NCI-H446 treated with DMSO at 0.1 percent for 48 hours (cell line): ENCODE data around the gene CHCHD3.
"Not testable (repeated sequence)": the region's sequence is repeated elsewhere in the genome, so short reads cannot be mapped to it uniquely, and the experiment has no call there.

Experiments used
- DNase-seq: peaks from one replicate; lab custom pipeline; 2025; lab: John Stamatoyannopoulos, UW

The CHCHD3 gene

DNA sequence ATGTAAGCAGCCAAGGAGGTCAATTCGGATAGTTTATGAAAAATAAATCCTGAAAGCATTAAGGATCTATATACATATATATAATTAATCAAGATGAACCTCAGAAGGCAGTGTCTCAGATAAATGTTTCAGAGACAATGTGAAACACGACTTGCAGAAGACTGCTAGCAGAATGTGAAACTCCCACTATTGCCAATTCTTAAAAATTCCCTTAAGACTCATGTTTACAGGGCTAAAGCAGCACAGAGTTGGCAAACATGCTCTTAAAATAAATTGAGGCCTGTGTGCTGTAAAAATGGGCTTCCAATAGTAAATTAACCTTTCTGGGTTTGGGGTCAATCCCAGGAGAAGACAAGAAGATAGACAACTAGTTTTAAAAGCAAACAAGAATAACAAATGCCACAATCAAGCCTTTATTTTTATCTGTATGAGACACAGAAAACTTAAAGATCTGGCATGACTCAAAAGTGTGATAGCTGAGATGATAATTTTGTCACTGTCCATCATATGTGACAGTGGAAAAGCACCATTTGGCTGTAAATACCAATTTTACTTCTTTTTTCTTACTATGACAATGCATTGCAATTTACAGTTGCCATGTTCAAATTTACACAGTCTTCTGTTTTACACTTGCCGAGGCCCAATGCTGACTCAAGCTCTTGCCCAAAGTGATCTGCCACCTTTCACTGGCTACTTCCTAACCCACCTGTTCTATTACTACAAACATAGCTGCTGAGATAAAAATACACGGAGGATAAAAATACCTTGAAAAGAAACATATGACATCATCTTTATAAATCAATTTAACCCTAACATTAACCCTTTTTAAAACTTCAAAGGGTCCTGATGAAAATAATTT is 78.6 kb downstream of the CHCHD3 start:
- DNase-seq = no peak

DNA sequence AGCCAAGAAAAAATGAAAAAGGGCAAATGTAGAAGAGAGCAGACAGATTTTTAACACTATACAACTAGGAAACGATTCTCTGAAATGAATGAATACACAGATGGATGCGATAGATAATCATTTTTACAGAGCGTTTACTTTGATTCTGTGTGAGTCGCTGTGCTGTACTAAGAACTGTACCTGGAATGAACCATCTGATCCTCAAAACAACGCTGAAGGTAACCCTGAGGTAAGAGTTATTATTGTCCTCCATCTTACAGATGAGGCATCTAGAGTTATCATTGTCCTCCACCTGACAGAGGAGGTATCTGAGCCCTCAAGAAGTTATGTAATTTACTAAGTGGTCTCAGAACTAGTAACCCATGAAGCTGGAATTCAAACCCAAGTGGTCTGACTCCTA is 80.2 kb downstream of the CHCHD3 start:
- no peak for DNase-seq

DNA sequence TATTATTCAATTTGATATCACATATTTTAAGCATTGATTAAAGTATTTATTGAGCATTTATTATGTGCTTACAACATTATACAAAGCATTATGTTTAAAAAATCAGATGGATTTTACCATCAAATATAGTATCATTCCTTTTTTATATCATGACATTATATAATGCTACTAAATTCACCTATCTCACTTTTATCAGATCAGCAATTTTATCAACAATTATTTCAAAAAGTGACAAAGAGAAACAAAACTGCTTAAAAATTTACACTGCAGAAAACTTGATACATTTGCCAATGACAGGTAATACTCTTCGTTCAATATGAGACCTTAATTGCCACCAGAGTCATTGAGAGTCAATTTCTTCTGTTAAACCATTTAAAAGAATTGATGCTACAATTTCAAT is 82.0 kb downstream of the CHCHD3 start:
- no peak for DNase-seq

DNA sequence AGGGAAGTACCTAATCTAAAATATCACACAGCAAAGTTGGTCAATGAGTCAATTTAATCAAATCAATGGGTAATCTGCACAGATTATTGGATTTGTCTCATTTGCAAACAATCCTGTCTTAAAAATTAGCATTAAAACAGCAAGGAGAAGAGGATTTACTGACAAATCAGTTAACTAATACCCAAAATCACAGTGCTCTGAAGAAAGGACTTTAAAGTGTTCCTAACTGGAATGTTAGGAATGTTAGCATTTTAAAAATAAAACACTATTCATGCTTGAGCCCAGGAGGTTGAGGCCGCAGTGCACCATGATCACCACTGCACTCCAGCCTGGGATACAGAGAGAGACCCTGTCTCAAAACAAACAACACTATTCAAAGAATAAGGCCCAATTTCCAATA is 83.1 kb downstream of the CHCHD3 start:
- DNase-seq = no peak

DNA sequence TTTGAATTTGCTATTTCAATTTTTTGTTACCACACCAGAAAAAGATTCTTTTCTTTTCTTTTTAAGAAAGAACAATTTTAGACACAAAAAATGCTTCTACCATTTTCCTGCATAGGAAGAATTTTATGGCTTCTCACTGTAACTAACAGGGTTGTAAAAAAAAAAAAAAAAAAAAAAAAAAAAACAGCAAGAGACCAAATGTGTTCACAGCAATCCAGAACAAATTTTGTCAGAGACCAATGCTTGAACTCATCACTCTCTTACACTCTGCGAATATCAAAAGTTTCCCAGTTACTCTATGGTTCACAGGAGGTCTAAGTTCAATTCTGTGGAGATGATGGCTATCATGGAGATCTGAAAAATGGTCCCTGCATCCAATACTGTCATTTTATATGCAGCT is 84.4 kb downstream of the CHCHD3 start:
- DNase-seq = no peak

- no peak for DNase-seq
Observed at GRCh38 chr7:132996581-132997242, 85.2 kb downstream of the CHCHD3 start.

DNA sequence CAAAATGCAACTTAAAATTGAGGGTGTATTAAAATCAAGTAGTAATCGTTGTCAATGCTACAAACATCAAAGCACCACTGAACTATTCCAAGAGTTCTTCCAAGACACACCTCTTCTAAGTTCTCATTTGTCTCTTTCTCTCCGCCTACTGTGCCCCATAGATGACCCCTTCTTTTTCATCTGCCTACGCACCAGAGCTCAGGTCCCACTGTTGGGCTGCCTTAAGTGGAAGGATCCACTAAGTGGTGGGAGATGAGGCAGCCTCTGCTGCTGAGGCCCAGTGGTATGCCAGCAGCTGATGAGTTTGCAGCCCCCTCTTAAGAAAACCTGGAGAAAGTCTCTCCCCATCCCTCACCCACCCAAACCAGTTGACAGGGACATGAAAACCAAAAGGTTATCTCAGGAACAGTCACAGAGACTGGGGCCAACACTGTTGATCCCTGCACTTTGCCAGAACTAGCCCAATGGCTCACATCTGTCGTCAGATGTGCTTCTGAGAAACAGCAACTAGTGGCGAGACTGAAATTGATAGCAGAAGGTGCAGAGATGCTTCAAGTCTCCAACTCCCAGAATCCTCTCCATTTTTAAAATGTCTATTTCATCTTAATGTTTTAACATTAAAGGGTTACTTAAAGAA is 88.4 kb downstream of the CHCHD3 start:
- no peak for DNase-seq

GRCh38 chr7:132991615-132992587 is 90.0 kb downstream of the CHCHD3 start:
- no peak for DNase-seq

DNA sequence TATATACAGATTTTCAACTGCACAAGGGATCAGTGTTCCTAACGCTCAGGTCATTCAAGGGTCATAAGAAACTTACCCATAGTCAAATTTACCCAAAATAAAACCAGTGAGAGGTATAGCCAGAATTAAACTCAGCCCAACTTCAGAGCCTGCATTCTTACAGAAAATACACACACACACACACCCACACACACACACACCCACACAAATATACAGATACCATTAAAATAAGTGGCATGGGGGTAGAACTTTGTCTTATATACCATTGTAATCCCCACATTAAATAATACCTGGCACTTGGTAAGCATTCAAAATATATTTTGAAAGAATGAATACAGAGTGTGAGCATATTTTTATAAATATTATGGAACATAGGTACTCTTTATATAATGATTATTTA is 93.8 kb downstream of the CHCHD3 start:
- DNase-seq = no peak

DNA sequence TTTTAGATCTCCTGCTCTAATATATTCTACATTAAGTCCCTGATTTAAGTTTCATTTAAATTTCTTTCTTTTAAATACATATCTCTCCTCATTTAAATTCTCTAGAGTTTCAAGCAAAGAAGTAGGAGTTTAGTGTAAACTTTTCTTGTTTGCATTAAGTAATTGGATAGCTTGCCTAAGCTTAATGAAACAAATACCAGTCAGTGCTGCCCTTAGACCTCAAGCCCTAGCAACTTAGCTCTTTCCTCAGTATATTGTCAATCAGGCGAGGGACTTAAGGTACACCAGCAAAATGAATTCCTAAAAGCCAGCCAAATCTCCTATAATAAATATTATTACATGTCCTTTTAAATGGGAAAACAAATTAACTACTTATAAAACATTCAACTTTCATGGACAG is 101.5 kb downstream of the CHCHD3 start:
- DNase-seq = no peak

DNA sequence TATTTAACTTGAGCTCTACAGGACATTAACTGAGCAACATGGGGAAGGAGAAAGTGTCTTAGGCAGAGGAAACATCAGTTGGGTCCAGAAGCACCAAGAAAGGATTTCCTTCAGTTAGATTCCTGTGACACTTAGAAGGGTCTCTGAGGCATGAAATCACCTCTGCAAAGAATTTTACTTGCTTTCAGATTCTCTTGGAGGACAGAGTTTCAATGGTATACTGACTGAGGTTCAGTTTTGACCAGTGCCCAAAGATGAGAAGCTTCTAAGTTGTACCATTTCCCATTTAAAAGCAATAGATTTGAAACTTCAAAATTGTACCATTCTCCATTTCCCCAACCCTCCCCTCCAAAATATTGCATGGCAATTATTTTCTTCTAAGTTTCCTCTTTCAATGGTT is 102.4 kb downstream of the CHCHD3 start:
- no peak for DNase-seq

DNA sequence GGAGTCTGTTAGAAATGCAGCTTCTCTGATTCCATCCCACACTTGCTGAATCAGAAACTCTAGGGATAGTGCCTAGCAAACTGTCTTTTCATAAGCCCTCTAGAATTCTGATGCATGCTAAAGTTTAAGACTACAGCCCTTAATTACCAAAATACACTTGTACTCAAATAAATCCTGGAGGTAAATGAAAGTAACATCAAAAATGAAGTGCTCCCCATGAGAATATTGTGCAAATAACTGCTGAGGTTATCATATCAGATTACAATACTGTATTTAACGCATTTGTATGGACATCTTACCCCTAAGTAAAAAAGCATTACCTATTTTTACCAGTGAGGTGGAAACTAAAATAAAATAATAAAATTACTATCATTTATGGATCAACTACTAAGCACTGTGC is 104.7 kb downstream of the CHCHD3 start:
- DNase-seq = no peak

DNA sequence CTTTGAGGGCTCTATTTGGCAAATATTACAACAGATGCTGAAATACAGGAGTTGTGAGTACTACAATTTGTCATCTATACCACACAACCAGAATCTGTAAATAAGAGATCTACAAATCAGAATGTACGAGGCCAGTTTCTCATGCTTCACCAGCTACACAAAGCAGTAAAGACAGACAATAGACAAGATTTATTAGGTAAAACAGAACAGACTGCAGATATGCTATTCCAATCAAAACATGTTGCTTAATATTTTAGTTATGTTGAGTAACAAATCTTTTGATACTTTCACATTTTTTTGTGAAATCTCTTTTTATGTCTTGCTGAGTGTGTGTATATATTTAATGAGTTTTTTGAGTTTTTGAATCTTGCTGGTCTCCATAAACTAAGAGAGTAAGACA is 109.1 kb downstream of the CHCHD3 start:
- DNase-seq = no peak

- no peak for DNase-seq
Observed at GRCh38 chr7:132970257-132970656, 111.6 kb downstream of the CHCHD3 start.

DNA sequence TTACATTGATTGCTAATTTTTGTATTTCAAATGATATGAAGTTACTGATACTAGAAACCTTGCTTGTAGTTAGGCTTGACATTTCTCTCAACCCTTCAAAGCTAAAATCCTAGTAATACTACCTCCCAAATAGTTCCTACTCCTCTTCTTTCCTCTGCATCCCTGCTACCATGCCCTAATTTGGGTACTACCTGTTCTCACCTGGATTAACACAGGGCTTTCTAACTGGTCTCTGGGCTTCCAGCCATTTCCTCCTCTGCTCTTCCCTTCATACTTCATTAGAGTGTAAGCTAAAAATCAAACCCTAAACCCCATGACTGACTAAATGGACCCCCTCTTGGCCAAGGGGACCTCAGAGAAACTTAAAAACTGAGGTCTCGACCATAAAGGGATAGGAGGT is 112.4 kb downstream of the CHCHD3 start:
- DNase-seq = no peak

- not testable (repeated sequence) for DNase-seq
Observed at GRCh38 chr7:132967470-132967848, 114.4 kb downstream of the CHCHD3 start.

DNA sequence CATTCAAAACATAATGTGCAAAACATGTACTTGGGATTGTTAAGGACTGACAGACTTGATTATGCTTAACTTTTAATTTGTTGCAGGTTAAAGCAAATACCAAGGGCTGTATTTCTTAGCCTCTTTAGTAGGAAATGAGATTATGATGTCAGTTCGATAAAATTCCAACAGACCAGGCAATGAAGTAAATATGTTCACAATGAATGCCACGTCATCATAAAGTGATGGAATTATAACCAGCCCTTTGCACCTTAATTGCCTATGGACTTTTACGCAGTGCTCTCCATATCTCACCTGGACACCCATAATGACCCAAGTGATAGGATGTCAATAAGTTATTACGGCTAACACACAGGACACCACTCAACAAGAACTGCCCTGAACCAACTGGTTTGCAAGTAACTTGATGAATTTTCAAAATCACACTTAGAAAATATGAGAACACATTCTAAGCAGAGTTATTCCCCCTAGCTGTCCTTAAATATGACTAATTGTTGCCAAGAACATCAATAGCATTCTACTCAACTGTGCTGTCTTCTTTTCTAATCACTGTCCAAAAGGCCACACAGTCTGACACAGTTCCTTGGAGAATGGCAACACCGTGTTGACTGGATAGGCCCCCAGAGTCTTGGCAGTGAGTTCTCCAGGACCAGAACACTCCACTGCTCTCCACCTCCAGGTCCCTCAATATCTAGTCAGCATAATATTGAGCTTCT is 115.0 kb downstream of the CHCHD3 start:
- DNase-seq = no peak

DNA sequence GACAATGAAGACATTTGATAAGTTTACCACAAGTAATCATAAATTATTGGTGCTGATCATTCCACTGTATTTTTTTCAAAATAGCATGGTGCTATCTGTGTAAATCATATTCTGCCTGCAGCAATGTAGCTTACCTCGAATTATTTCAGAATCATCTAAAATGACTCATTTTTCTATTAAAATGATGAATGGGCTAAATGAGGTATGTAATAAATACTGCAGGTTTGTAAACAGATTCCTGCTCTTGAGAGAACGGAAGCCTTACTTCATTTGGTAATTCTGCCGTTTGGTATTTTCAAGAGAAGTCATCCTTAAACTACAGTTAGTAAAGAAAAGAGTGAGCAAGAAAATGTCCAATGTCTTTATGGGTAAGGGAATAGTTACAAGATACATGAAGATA is 115.9 kb downstream of the CHCHD3 start:
- DNase-seq = no peak

GRCh38 chr7:132964876-132965275 is 117.0 kb downstream of the CHCHD3 start:
- DNase-seq = no peak

DNA sequence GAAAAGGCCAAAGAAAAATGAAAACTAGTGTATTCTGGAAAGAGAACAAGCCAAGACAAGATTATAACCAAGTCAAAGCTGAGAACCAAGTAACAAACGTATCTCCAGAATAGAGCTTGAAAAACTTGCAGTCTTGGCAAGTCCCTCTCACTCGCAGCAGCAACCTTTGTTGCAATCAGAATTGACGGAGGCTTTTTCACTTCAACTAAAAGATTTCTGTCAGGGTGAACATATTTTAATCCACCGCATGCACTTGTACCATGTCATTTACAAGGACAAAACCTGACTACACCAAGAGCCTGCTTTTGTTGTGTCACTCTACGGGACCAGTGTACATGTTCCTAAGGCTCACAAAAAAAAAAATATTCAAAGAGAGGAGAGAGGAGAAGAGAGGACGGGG is 122.0 kb downstream of the CHCHD3 start:
- DNase-seq = no peak

GRCh38 chr7:132956556-132956955 is 125.3 kb downstream of the CHCHD3 start:
- no peak for DNase-seq
